ENCODE results near the gene IFI27L2.

Gene IFI27L2

GRCh38 chr14:94161981-94162380, 32.6 kb upstream of the IFI27L2 start:
- Histone ChIP-seq H3K27me3 (ENCODE audit: insufficient read depth, poor library complexity, severe bottlenecking) (no peaks in the 10 kb centered on the region), H3K27ac (replicated peaks) (no peak overlapping the region), H3K4me3 (replicated peaks; ENCODE audit: insufficient read depth, low read length) (no peak overlapping the region)
- DNase-seq (ENCODE audit: low read depth in 1 of 2, low spot score in 1 of 2): no peak
- no peak for TF ChIP-seq SPI1 (IDR thresholded peaks at IDR 0.05; ENCODE audit: borderline replicate concordance, low read depth)
- no peak for TF ChIP-seq POLR2AphosphoS5 (IDR thresholded peaks at IDR 0.05; ENCODE audit: low read depth)
- no peak for TF ChIP-seq REST (IDR thresholded peaks at IDR 0.05; ENCODE audit: insufficient replicate concordance, low read depth)
- TF ChIP-seq GABPA (IDR thresholded peaks at IDR 0.05; ENCODE audit: low read depth): no peak
- no peak for TF ChIP-seq CTCF (IDR thresholded peaks at IDR 0.05; ENCODE audit: insufficient read depth, low read length)

- DNase-seq (ENCODE audit: low read depth in 1 of 2, low spot score in 1 of 2): no peak
- no peak for TF ChIP-seq REST (IDR thresholded peaks at IDR 0.05; ENCODE audit: insufficient replicate concordance, low read depth)
- no peak for TF ChIP-seq CTCF (IDR thresholded peaks at IDR 0.05; ENCODE audit: insufficient read depth, low read length)
- no peak for TF ChIP-seq GABPA (IDR thresholded peaks at IDR 0.05; ENCODE audit: low read depth)
- TF ChIP-seq POLR2AphosphoS5 (IDR thresholded peaks at IDR 0.05; ENCODE audit: low read depth): no peak
- no peak for TF ChIP-seq SPI1 (IDR thresholded peaks at IDR 0.05; ENCODE audit: borderline replicate concordance, low read depth)
- no peak overlapping the region for H3K27ac ChIP-seq (replicated peaks)
- H3K27me3 ChIP-seq (ENCODE audit: insufficient read depth, poor library complexity, severe bottlenecking): no peaks in the 10 kb centered on the region
- no peak overlapping the region for H3K4me3 ChIP-seq (replicated peaks; ENCODE audit: insufficient read depth, low read length)
Observed at GRCh38 chr14:94161058-94161457, 31.7 kb upstream of the IFI27L2 start.

GRCh38 chr14:94158239-94158883, 29.0 kb upstream of the IFI27L2 start:
- no peak overlapping the region for H3K4me3 ChIP-seq (replicated peaks; ENCODE audit: insufficient read depth, low read length)
- no peaks in the 10 kb centered on the region for H3K27me3 ChIP-seq (ENCODE audit: insufficient read depth, poor library complexity, severe bottlenecking)
- no peak for DNase-seq (ENCODE audit: low read depth in 1 of 2, low spot score in 1 of 2)
- no peak overlapping the region for H3K27ac ChIP-seq (replicated peaks)
- TF ChIP-seq REST (IDR thresholded peaks at IDR 0.05; ENCODE audit: insufficient replicate concordance, low read depth) (no peak), CTCF (IDR thresholded peaks at IDR 0.05; ENCODE audit: insufficient read depth, low read length) (no peak), POLR2AphosphoS5 (IDR thresholded peaks at IDR 0.05; ENCODE audit: low read depth) (no peak), GABPA (IDR thresholded peaks at IDR 0.05; ENCODE audit: low read depth) (no peak), SPI1 (IDR thresholded peaks at IDR 0.05; ENCODE audit: borderline replicate concordance, low read depth) (no peak)

Measured in HL-60 (cell line).